ENCODE measurements around the gene BMF. TPM values are rescaled to one million over a fixed set of nuclear protein-coding genes. Genes with fewer than 3 reads are reported as not detected.
"Not testable (repeated sequence)": the region's sequence is repeated elsewhere in the genome, so short reads cannot be mapped to it uniquely, and the experiment has no call there.

BMF gene
- total RNA-seq, 1 donor from 2014 or later, result 46.6 TPM

DNA sequence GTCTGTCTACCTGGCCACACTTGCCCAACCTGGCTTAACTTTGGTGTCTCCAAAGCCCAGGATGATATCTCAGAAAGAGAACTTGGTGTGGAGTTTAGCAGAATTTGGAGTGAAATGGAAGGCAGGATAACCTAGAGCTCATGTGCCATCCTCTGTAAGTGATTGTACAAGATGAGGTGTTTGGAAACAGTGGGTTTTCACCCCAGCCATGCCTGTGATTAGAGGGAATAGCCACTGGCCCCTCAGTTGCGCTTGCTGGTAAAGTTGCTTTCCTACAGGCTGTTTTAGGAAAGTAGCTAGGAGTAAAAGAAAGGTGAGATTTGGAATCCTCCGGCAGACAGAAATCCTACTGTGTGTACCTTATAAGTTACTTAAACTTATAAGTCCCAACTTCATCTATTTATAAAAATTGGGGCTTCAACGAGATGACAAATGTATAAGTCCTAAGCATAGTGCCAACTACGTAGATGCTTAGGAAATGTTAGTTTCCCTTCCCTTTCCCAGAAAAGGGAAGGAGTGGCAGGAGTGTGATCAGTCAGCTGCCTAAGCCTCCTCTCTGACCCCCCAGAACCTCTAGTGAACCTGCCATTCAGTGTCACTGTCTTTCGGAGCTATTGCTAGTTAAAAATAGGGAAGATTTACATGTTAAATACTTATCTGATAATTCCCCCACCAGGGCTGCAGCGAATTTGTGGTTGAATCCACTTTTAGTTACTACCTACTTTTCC, 13.4 kb upstream of the BMF start:
- peaks cover 2% of the 10 kb centered on the region for H3K4me1 Mint-ChIP-seq (ENCODE audit: unreplicated experiment)
- DNase-seq (ENCODE audit: extremely low spot score, unreplicated experiment), result no peak
- H3K36me3 Mint-ChIP-seq (ENCODE audit: unreplicated experiment), result no peaks in the 10 kb centered on the region
- no peak overlapping the region for H3K27ac Mint-ChIP-seq (ENCODE audit: unreplicated experiment)
- TF ChIP-seq, protein P1, sequence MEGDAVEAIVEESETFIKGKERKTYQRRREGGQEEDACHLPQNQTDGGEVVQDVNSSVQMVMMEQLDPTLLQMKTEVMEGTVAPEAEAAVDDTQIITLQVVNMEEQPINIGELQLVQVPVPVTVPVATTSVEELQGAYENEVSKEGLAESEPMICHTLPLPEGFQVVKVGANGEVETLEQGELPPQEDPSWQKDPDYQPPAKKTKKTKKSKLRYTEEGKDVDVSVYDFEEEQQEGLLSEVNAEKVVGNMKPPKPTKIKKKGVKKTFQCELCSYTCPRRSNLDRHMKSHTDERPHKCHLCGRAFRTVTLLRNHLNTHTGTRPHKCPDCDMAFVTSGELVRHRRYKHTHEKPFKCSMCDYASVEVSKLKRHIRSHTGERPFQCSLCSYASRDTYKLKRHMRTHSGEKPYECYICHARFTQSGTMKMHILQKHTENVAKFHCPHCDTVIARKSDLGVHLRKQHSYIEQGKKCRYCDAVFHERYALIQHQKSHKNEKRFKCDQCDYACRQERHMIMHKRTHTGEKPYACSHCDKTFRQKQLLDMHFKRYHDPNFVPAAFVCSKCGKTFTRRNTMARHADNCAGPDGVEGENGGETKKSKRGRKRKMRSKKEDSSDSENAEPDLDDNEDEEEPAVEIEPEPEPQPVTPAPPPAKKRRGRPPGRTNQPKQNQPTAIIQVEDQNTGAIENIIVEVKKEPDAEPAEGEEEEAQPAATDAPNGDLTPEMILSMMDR (IDR thresholded peaks at IDR 0.05), result no peak
- peaks cover under 1% of the 10 kb centered on the region for H3K27me3 Mint-ChIP-seq (ENCODE audit: unreplicated experiment)
- no peaks in the 10 kb centered on the region for H3K9me3 Mint-ChIP-seq (ENCODE audit: unreplicated experiment)
- no peak overlapping the region for H3K4me3 Mint-ChIP-seq (ENCODE audit: unreplicated experiment)

DNA sequence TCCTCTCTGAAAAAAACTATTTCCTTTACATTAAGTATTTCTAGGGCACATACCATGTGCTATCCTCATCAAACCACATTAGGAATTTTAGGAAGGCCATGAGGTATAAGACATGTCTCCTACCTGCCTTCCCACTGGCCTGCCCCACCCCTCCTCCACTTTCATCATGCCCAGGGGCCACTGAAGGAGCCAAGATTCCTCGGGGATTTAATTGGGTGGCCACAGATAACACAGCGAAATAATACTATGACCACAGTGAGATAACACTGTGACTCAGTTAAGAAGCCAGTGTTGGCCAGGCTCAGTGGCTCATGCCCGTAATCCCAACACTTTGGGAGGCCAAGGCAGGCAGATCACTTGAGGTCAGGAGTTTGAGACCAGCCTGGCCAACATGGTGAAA, 9.8 kb upstream of the BMF start:
- DNase-seq (ENCODE audit: extremely low spot score, unreplicated experiment), result no peak
- H3K27me3 Mint-ChIP-seq (ENCODE audit: unreplicated experiment), result peaks cover 2% of the 10 kb centered on the region

DNA sequence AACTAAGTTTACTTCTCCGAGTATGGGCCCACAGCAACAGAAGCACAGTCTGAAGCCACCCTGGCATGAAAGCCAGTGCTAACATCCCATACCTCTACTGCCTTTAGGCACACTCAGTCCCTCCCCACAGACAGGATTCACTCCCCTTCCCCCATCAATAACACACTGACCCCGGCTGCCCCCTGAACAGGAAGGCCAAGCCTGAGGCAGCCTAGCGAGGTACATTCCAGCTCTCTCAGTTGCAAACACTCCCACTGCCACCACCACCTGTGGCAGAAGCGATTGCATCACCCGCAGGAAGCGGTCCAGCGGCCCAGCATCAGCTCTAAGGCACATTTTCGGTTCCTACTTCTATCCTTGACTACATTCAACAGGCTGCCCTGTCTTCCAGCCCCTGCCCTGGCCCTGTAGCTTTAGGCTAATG, 7.0 kb upstream of the BMF start:
- Mint-ChIP-seq H3K36me3 (ENCODE audit: unreplicated experiment) (no peaks in the 10 kb centered on the region), H3K27me3 (ENCODE audit: unreplicated experiment) (peaks cover 2% of the 10 kb centered on the region), H3K27ac (ENCODE audit: unreplicated experiment) (no peak overlapping the region), H3K4me1 (ENCODE audit: unreplicated experiment) (peaks cover 13% of the 10 kb centered on the region), H3K9me3 (ENCODE audit: unreplicated experiment) (no peaks in the 10 kb centered on the region), H3K4me3 (ENCODE audit: unreplicated experiment) (no peak overlapping the region)
- no peak for DNase-seq (ENCODE audit: extremely low spot score, unreplicated experiment)
- TF ChIP-seq, protein P1 (IDR thresholded peaks at IDR 0.05), result no peak

More for the DNA sequence above, 9.8 kb upstream of the BMF start:
- Mint-ChIP-seq H3K9me3 (ENCODE audit: unreplicated experiment) (no peaks in the 10 kb centered on the region), H3K4me3 (ENCODE audit: unreplicated experiment) (no peak overlapping the region), H3K27ac (ENCODE audit: unreplicated experiment) (no peak overlapping the region), H3K36me3 (ENCODE audit: unreplicated experiment) (no peaks in the 10 kb centered on the region), H3K4me1 (ENCODE audit: unreplicated experiment) (peaks cover 12% of the 10 kb centered on the region)
- TF ChIP-seq, protein P1 (IDR thresholded peaks at IDR 0.05), result no peak

DNA sequence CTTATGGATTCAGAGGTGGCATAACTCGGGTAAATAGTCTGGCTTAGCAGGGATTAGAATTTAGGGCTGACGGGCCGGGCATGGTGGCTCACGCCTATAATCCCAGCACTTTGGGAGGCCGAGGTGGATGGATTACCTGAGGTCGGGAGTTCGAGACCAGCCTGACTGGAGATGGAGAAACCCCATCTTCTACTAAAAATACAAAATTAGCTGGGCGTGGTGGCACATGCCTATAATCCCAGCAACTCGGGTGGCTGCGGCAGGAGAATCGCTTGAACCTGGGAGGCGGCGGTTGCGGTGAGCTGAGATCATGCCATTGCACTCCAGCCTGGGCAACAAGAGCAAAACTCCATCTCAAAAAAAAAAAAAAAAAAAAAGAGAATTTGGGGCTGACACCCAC, 6.4 kb upstream of the BMF start:
- not testable (repeated sequence) for H3K27me3 Mint-ChIP-seq (ENCODE audit: unreplicated experiment); H3K36me3 Mint-ChIP-seq (ENCODE audit: unreplicated experiment); H3K9me3 Mint-ChIP-seq (ENCODE audit: unreplicated experiment); H3K27ac Mint-ChIP-seq (ENCODE audit: unreplicated experiment); DNase-seq (ENCODE audit: extremely low spot score, unreplicated experiment); H3K4me3 Mint-ChIP-seq (ENCODE audit: unreplicated experiment)
- H3K4me1 Mint-ChIP-seq (ENCODE audit: unreplicated experiment), result peaks cover 13% of the 10 kb centered on the region

DNA sequence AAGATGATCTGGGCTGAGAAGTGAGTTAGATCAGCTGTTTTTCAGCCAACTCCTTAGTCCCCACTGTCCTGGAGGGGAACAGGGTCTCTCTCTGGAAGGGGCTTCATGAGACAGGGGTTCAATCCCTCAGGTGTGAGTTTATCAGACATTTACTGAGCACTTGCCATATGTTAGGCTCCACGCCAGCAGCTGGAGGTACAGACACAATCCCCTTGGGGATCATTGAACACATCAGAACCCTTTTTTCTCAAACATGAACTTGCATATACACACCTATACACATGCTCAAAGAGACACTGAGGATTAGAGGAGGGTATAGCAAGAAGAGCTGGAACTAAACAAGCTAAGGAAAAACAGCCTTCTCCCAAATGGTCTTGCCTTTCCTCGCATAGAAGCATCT, 5.5 kb upstream of the BMF start:
- H3K27ac Mint-ChIP-seq (ENCODE audit: unreplicated experiment), result no peak overlapping the region
- no peak for DNase-seq (ENCODE audit: extremely low spot score, unreplicated experiment)
- H3K9me3 Mint-ChIP-seq (ENCODE audit: unreplicated experiment), result no peaks in the 10 kb centered on the region
- H3K4me1 Mint-ChIP-seq (ENCODE audit: unreplicated experiment), result peaks cover 17% of the 10 kb centered on the region
- TF ChIP-seq, protein P1 (IDR thresholded peaks at IDR 0.05), result no peak
- H3K4me3 Mint-ChIP-seq (ENCODE audit: unreplicated experiment), result no peak overlapping the region
- peaks cover 2% of the 10 kb centered on the region for H3K27me3 Mint-ChIP-seq (ENCODE audit: unreplicated experiment)
- H3K36me3 Mint-ChIP-seq (ENCODE audit: unreplicated experiment), result no peaks in the 10 kb centered on the region

Measured in osteocyte (in vitro differentiated cells).